ENCODE data around the gene KRT36.

Gene KRT36

GRCh38 chr17:41528959-41529353 is 39.2 kb upstream of the KRT36 start:
- DNase-seq (ENCODE audit: insufficient read length, low spot score) (no peak), FAIRE-seq (no peak)
- TF ChIP-seq CTCF (IDR thresholded peaks at IDR 0.05; ENCODE audit: insufficient read depth, missing control alignments) = no peak

GRCh38 chr17:41527063-41528023 is 37.6 kb upstream of the KRT36 start:
- TF ChIP-seq CTCF (IDR thresholded peaks at IDR 0.05; ENCODE audit: insufficient read depth, missing control alignments) = no peak
- FAIRE-seq = no peak

GRCh38 chr17:41524261-41524660 is 34.6 kb upstream of the KRT36 start:
- FAIRE-seq (no peak), DNase-seq (ENCODE audit: insufficient read length, low spot score) (no peak)
- TF ChIP-seq CTCF (IDR thresholded peaks at IDR 0.05; ENCODE audit: insufficient read depth, missing control alignments) = no peak

More at GRCh38 chr17:41527063-41528023, 37.6 kb upstream of the KRT36 start:
- no peak for DNase-seq (ENCODE audit: insufficient read length, low spot score)

GRCh38 chr17:41523787-41524186 is 34.1 kb upstream of the KRT36 start:
- FAIRE-seq (no peak), DNase-seq (ENCODE audit: insufficient read length, low spot score) (no peak)
- TF ChIP-seq CTCF (IDR thresholded peaks at IDR 0.05; ENCODE audit: insufficient read depth, missing control alignments) = no peak

GRCh38 chr17:41523225-41523593 is 33.5 kb upstream of the KRT36 start:
- no peak for TF ChIP-seq CTCF (IDR thresholded peaks at IDR 0.05; ENCODE audit: insufficient read depth, missing control alignments)
- FAIRE-seq = no peak

GRCh38 chr17:41522301-41523224 is 32.9 kb upstream of the KRT36 start:
- FAIRE-seq (no peak), DNase-seq (ENCODE audit: insufficient read length, low spot score) (no peak)
- TF ChIP-seq CTCF (IDR thresholded peaks at IDR 0.05; ENCODE audit: insufficient read depth, missing control alignments) = no peak

More at GRCh38 chr17:41523225-41523593, 33.5 kb upstream of the KRT36 start:
- no peak for DNase-seq (ENCODE audit: insufficient read length, low spot score)

Measured in D721Med (cell line).